Calu3 (cell line): ENCODE data around the gene WWTR1. TPM values are rescaled to one million over a fixed set of nuclear protein-coding genes. Genes with fewer than 3 reads are reported as not detected.
A peak's percentile ranks its signal among the peaks of the same experiment; 100 is the strongest.

Source experiments
- BruUV-seq: library from RNA; stranded (reverse); fragments of 400-500 nt; replicated peaks from 2 replicates; lab custom pipeline; 2021; lab: Mats Ljungman, UMichigan
- CTCF ChIA-PET: fragments of 300-600 bp; sonication (Branson Sonifier 250); formaldehyde crosslinking; loops from one replicate; lab custom pipeline; 2022; ENCODE audit warnings: antibody characterized with exemption; lab: Charles Lee
- DNase-seq: peaks from one replicate; pipeline ENCODE4 v3.0.0; 2022
- H3K27ac Mint-ChIP-seq: one replicate; pipeline ENCODE4 v1.8.0; 2022; ENCODE audit warnings: mixed read lengths; ENCODE audit not compliant: unreplicated experiment
- H3K27me3 Mint-ChIP-seq: one replicate; pipeline ENCODE4 v1.8.0; 2022; ENCODE audit warnings: mixed read lengths; ENCODE audit not compliant: unreplicated experiment
- H3K36me3 Mint-ChIP-seq: one replicate; pipeline ENCODE4 v1.8.0; 2022; ENCODE audit warnings: mild to moderate bottlenecking, moderate library complexity, mixed read lengths; ENCODE audit not compliant: insufficient read depth, unreplicated experiment
- H3K4me1 Mint-ChIP-seq: one replicate; pipeline ENCODE4 v1.8.0; 2022; ENCODE audit warnings: mild to moderate bottlenecking, low read depth, mixed read lengths; ENCODE audit not compliant: unreplicated experiment
- H3K4me3 Mint-ChIP-seq: one replicate; pipeline ENCODE4 v1.8.0; 2022; ENCODE audit warnings: mild to moderate bottlenecking, low read depth, moderate library complexity, mixed read lengths; ENCODE audit not compliant: unreplicated experiment
- H3K9me3 Mint-ChIP-seq: one replicate; pipeline ENCODE4 v1.8.0; 2022; ENCODE audit warnings: low read depth, mixed read lengths; ENCODE audit not compliant: unreplicated experiment
- intact Hi-C: fragments of 100-400 bp; cut with micrococcal nuclease; formaldehyde crosslinking; loops from one replicate; pipeline ENCODE4 v1.10.0; 2022; ENCODE audit not compliant: unreplicated experiment
- total RNA-seq: library from RNA; stranded (reverse); gene quantifications from 2 replicates; pipeline ENCODE4 v1.2.3, GENCODE V29; 2022
- TF ChIP-seq, protein P1 (sequence below): fragments of 200-600 bp; IDR thresholded peaks from one replicate; pipeline ENCODE4 v1.8.0; 2022; ENCODE audit warnings: antibody characterized with exemption; ENCODE audit not compliant: unreplicated experiment

The WWTR1 gene
- total RNA-seq, 1 experiment from 2014 or later: 269 TPM

DNA sequence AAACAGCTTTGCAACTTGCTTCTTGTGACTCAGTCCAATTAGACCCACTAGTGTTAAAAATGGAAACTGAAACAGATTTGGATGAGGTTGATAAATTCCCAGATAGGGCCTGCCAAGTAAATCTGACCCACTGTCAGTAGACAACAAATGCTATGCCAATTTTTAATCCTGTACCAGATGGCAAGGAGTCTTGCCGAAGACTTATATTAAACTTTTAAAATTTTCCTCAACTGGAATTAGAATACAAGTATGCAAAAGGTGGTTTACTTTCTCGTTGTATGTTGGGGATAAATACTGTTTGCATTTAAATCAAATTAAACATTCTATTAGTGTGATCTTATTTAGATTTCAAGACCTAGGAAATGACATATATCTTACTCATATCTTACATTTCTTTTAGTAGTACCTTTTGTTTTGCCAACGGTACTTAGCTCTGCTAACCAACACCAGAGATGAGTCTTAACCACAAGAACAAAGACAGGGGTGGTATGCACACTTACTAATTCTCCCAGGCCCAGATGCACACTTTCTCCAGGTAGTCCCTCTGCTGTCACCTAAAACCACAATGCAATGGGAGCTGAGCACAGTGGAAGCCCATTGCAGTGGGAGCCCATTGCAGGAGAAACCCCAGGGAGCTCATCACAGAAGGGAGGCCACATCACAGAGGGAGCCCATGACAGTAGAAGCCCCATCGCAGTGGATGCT, 77.8 kb downstream of the WWTR1 start:
- CTCF ChIA-PET: interaction anchor here (0.8 to 3.4 kb wide), 6 partner anchors 10 to 78 kb away, joined by 3 to 17 read pairs (median 8); partner anchors contain the start of gene WWTR1
- peaks cover 80% of the 10 kb centered on the region for H3K36me3 Mint-ChIP-seq
- H3K27ac Mint-ChIP-seq: peak overlapping the region; percentile 77
- TF ChIP-seq, protein P1, sequence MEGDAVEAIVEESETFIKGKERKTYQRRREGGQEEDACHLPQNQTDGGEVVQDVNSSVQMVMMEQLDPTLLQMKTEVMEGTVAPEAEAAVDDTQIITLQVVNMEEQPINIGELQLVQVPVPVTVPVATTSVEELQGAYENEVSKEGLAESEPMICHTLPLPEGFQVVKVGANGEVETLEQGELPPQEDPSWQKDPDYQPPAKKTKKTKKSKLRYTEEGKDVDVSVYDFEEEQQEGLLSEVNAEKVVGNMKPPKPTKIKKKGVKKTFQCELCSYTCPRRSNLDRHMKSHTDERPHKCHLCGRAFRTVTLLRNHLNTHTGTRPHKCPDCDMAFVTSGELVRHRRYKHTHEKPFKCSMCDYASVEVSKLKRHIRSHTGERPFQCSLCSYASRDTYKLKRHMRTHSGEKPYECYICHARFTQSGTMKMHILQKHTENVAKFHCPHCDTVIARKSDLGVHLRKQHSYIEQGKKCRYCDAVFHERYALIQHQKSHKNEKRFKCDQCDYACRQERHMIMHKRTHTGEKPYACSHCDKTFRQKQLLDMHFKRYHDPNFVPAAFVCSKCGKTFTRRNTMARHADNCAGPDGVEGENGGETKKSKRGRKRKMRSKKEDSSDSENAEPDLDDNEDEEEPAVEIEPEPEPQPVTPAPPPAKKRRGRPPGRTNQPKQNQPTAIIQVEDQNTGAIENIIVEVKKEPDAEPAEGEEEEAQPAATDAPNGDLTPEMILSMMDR: no peak
- no peaks in the 10 kb centered on the region for H3K27me3 Mint-ChIP-seq
- H3K9me3 Mint-ChIP-seq: no peaks in the 10 kb centered on the region
- no peak for DNase-seq
- BruUV-seq: no TSS peak
- intact Hi-C loops: loop anchor here (2.0 to 5.0 kb wide), 2 partner anchors 39 to 77 kb away; partner anchors contain the start of gene WWTR1
- peak overlapping the region; percentile 53 for H3K4me3 Mint-ChIP-seq
- peaks cover 93% of the 10 kb centered on the region for H3K4me1 Mint-ChIP-seq

DNA sequence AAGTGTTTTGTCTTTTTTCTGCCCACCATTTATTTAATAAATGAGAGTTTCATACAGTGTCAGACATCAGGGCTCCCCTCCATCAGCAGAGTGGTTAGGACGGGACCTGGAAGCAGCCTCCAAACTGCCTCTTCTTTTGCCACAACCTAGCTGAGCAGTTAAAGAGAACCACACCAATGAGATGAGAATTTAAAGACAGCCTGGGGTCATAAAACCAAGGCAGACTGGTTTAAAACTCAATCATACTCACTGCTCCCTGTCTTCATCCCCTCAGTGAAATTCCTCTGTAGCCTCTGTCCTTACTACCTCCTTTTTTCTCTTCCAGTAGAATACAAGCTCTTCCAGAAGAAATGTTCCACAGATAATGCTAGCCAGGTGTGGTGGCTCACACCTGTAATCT, 78.7 kb downstream of the WWTR1 start:
- intact Hi-C loops: loop anchor here (5.0 kb wide), 1 partner anchor 78 kb away; the partner anchor contains the start of gene WWTR1
- Mint-ChIP-seq H3K27ac (peak overlapping the region; percentile 77), H3K9me3 (no peaks in the 10 kb centered on the region), H3K36me3 (peaks cover 78% of the 10 kb centered on the region), H3K27me3 (no peaks in the 10 kb centered on the region), H3K4me3 (no peak overlapping the region), H3K4me1 (peaks cover 92% of the 10 kb centered on the region)
- CTCF ChIA-PET: interaction anchor here (1.9 to 3.4 kb wide), 3 partner anchors 10 to 79 kb away, joined by 8 to 17 read pairs (median 8); partner anchors contain the start of gene WWTR1
- TF ChIP-seq, protein P1: no peak
- DNase-seq: no peak
- BruUV-seq: no TSS peak

DNA sequence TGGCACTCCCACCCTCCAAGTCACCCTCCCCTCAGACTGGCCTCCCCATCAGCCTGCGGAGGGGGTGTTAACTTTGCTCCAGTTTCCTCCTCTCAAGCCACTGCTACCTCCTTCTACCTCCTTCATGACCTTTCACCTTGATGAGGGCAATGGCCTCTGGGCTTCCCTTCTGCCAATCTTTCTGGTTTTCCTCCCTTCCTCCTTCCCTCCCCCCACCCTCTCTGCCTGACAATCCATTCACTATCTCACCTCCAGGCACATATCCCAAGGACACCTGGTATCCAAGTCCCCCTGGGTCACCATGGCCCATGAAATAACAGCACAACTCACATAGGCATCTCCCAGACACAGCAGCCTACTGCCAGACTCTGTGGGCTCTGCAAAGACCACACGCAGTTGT, 80.0 kb downstream of the WWTR1 start:
- H3K36me3 Mint-ChIP-seq: peaks cover 79% of the 10 kb centered on the region
- no peak for DNase-seq
- no peaks in the 10 kb centered on the region for H3K9me3 Mint-ChIP-seq
- TF ChIP-seq, protein P1: no peak
- no TSS peak for BruUV-seq
- H3K4me3 Mint-ChIP-seq: peak overlapping the region; percentile 17
- no peaks in the 10 kb centered on the region for H3K27me3 Mint-ChIP-seq
- CTCF ChIA-PET: interaction anchor here (1.1 kb wide), 1 partner anchor 8 kb away, joined by 3 read pairs; no protein-coding TSS in a partner anchor
- H3K4me1 Mint-ChIP-seq: peaks cover 95% of the 10 kb centered on the region
- intact Hi-C loops: loop anchor here (2.0 to 5.0 kb wide), 2 partner anchors 25 to 80 kb away; partner anchors contain the start of gene WWTR1
- H3K27ac Mint-ChIP-seq: peak overlapping the region; percentile 63

DNA sequence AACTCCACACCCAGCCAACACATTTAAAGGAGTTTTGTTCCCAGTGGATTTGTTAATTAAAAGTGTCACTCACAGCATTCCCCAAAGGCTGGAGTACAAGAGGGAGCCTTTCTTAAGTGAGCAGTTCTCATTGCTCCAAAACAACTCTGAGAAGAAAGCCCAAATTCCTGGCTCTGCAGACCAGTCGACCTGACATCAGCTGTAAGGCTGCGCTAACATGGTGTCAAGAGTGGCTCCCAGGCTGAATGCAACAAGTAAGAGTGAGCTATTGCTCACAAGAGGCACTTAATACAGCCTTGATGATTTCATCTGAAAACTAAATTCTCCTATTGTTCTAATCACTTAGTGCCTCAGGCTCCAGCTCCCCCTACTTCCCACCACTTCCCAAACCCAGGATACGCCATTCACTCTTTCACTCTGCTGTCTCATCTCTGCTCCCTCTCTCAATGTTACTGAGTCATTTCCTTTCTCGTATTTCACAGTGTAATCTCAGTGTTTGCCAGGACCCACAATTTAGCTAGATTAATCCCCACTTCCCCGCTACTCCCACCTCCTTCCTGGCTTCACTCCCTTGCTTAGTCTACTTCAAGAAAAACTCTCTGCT, 81.8 kb downstream of the WWTR1 start:
- Mint-ChIP-seq H3K36me3 (peaks cover 80% of the 10 kb centered on the region), H3K4me3 (peak overlapping the region; percentile 32), H3K27me3 (no peaks in the 10 kb centered on the region), H3K4me1 (peaks cover 98% of the 10 kb centered on the region), H3K27ac (peak overlapping the region; percentile 92), H3K9me3 (no peaks in the 10 kb centered on the region)
- no TSS peak for BruUV-seq
- intact Hi-C loops: loop anchor here (2.0 to 5.0 kb wide), 2 partner anchors 27 to 81 kb away; partner anchors contain the start of gene WWTR1
- TF ChIP-seq, protein P1: no peak
- CTCF ChIA-PET: interaction anchor here (0.6 to 2.6 kb wide), 15 partner anchors 9 to 209 kb away, joined by 3 to 13 read pairs (median 5); partner anchors contain the start of gene WWTR1
- DNase-seq: peak; percentile 61
